ENCODE results near the gene TRPV2.
A peak's percentile ranks its signal among the peaks of the same experiment; 100 is the strongest.
"Not testable (repeated sequence)": the region's sequence is repeated elsewhere in the genome, so short reads cannot be mapped to it uniquely, and the experiment has no call there.

The TRPV2 gene

DNA sequence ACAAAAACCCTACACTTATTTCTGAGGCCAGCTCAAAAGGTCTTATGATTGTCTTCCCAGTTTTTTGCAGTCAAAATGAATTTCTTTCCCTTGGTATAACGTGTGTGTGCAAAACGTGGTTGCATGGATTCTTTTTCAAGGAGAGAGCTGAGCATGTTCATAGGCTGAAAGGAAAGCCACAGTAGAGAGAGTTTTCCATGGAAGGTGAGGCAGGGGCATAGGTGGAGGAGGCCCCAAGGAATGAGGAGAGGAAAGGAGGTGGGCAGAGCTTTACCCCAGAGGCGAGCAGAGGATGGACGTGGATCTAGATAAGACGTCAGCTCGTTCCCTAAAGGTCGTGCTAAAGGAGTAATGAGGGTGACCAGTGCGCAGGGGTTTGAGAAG, 22.8 kb downstream of the TRPV2 start:
- DNase-seq (ENCODE audit: low spot score) = no peak

GRCh38 chr17:16438557-16439302, 23.4 kb downstream of the TRPV2 start:
- DNase-seq (ENCODE audit: low spot score) = peak; percentile 99

GRCh38 chr17:16439303-16439791, 24.0 kb downstream of the TRPV2 start:
- no peak for DNase-seq (ENCODE audit: low spot score)

DNA sequence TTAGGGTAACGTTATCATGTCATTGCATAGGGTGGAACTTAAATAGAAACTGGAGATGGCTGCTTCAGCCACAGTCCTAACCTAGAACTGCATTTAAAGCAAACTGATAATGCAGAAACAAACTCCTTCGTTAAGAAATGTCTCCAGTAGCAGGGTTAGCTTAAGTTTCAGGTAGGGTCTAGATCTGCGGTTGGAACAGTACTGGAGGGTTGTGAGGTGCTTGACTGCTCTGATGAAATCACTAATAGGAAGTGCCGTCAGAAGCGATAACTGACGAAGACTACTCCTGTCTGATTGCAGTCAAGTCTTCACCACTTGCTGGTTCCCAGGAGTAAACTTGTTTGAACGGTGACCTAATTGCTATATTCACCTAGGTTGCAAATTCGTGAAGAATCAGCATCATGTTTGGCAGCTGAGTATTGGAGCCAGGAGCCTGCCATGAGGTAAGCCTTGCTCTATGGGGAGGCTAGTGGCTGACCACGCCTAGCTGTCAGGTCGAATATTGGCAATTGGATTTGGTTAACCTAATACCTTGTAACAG, 24.5 kb downstream of the TRPV2 start:
- no peak for DNase-seq (ENCODE audit: low spot score)

DNA sequence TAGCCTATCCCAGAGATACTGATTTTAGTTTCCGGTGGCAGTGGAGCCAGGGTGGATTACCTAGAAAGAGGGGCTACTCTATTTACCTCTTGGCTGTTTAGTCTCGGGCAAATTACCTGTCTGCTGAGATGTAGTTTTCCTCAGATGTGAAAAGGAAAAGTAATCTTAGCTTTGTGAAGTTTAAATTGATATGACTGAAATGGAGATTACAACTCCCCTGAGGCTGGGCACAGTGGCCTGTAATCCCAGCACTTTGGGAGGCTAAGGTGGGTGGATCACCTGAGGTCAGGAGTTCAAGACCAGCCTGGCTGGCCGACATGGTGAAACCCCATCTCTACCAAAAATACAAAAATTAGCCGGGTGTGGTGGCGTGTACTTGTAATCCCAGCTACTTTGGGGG, 25.0 kb downstream of the TRPV2 start:
- not testable (repeated sequence) for DNase-seq (ENCODE audit: low spot score)

DNA sequence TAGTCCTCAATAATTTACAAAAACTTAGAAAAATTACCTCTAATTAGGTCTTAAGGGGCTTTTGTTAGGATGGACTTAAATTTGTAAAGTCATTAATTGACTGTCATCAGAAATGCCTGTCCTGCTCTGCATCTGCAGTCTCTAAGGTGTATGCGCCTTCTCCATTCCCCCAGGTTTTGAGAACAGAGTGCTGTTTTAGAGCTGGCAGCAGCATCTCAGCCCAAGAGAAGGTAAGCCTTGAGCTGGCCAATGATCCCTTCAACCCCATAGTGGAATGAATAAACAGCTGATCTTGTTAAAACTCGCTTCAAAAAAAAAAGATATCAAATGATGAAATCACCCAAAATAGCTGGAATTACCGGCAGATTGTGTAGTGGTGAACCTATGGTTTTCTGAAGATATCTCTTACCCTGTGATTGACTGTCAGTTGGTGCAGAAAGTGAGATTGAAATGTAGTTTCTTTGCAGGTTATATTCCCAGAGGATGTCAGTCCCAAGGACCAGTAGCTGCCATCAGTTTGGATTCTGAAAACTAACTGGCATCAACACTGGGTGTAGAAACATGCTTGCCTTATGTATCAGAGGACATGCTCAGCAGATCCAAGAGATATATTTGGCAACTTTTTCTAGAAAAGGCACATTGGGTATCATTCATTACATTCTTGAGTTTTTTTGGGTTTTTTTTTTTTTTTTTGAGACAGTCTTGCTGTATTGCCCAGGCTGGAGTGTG, 25.7 kb downstream of the TRPV2 start:
- DNase-seq (ENCODE audit: low spot score) = no peak

- no peak for DNase-seq (ENCODE audit: low spot score)
These were observed 26.8 kb downstream of the TRPV2 start for GRCh38 chr17:16442141-16442540.

GRCh38 chr17:16442594-16443510, 27.5 kb downstream of the TRPV2 start:
- no peak for DNase-seq (ENCODE audit: low spot score)

DNA sequence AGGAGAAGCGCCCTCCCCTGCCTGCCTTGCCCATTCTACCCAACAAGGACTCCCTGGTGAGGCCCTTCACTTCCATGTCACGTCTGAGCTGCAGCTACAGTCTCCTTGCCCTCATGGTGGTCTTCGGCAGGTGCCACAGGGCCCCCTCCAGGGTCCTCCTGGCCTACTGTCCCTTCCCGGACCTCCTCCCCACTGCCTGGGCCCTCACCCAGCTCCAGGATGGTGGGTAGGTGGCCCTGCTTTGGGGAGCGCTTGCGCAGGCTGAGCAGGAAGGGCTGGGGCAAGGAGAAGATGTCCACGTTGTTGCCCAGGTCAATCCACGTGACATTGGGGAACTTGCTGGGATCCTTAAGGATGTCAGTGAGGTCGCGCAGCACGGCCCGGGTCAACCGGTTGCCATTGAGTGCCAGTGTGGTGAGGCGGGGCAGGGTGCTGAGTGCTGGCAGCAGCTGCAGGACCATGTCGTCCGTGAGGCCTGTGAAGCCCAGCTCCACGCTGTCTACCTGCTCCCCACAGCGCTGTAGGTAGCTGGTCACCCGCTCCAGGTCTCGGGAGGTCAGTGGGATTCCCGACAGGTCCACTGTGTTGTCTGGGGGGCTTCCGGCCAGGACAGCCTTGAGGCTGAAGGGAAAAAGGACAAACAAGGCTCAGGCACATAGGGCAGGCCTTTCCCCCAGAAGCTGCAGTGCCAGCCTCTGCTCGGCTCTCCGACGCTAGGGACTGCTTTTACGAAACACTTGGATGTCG, 28.3 kb downstream of the TRPV2 start:
- no peak for DNase-seq (ENCODE audit: low spot score)

DNA sequence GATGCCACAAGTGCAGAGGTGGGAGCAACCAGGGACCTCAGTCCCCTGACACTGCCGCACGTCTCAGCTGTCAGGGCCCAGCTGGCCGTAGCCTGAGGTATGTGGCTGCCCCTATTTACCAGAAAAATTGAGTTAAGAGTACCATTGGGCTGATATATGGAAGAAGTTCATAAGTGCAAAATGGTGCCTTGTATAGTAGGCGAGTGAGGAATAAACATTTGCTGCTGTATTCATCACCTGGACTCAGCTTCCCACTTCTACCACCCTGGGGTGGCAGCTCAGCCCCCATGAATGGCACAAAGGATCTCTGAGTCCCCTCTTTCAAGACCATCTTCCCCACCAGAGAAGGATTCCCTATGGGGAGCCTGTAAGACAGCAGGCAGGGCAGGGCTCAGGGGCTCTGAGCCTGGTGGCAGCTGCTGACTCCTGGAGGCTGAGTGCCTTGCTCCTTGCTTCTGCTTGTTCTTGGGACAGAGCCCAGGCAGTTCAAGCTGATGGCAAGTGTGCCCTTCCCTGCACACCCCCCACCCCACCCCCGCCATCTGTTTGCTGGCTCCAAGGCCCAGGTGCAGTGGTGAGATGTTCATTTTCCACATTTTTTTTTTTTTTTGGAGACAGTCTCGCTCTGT, 29.0 kb downstream of the TRPV2 start:
- no peak for DNase-seq (ENCODE audit: low spot score)

GRCh38 chr17:16446338-16446983, 31.1 kb downstream of the TRPV2 start:
- DNase-seq (ENCODE audit: low spot score) = no peak

DNA sequence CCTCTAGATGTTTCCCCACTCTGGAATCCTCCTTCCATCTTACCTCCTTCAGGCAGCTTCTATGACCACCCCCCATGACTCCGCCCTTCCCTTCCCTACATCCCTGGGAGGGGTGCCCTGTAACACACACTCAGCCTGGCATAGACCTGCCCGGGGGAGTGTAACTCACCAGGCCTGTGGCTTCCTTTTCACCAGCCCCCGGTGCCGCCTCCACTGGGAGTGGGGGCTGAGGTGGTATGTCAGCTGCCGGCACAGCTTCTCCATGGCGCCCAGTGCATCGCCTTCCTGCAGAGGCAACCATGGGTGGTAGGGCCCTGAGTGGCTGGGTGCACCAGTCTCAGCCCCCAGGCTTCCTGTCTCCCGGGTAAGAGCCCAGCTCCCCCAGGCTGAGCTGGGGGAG, 32.3 kb downstream of the TRPV2 start:
- DNase-seq (ENCODE audit: low spot score) = no peak

- DNase-seq (ENCODE audit: low spot score) = no peak
These were observed 33.1 kb downstream of the TRPV2 start for GRCh38 chr17:16448490-16448889.

GRCh38 chr17:16449121-16449570, 33.8 kb downstream of the TRPV2 start:
- DNase-seq (ENCODE audit: low spot score) = no peak

DNA sequence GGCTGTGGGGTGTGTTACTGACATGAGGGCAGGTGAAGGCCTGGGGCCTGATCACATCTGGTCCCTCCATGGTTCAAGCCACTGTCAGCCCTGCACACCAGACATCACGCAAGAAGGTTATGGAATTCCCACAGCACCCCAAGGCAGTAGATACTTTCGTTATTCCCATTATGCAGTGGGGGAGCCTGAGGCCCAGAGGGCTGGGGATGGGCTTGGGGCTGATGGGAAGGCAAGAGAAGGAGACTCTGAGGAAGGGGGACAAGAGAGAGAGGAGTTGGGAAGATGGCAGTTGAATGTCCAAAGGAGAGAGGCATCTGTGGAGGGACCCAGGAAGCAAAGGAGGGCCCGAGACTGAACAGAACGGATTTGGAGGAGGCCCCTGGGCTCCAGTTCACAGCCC, 34.7 kb downstream of the TRPV2 start:
- no peak for DNase-seq (ENCODE audit: low spot score)

GRCh38 chr17:16452268-16452667, 36.9 kb downstream of the TRPV2 start:
- not testable (repeated sequence) for DNase-seq (ENCODE audit: low spot score)

- DNase-seq (ENCODE audit: low spot score) = no peak
These were observed 38.1 kb downstream of the TRPV2 start for GRCh38 chr17:16453493-16453851.

DNA sequence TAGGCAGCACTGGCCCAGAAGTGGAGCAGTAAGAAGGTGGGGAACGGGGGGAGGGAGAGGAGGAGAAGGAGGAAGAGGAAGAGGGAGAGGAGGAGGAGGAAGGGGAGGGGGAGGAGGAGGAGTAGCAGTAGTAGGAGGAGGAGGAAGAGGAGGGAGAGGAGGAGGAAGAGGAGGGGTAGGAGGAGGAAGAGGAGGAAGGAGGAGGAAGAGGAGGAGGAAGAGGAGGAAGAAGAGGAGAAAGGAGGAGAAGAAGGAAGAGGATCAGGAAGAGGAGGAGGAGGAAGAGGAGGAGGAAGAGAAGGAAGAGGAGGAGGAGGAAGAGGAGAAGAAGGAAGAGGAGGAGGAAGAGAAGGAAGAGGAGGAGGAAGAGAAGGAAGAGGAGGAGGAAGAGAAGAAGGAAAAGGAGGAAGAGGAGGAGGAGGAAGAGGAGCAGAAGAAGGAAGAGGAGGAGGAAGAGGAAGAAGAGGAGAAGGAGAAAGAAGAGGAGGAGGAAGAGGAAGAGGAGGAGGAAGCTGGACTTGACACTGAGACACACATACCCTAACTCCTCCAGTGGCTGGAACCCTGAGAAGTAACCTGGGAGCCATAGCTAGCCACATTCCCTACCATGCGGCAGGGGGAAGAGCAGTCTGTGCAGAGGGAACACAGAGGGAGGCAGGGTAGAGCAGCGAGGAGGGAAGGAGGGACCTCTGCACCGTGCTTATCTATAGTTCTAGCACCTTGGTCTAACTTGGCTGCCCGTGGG, 40.8 kb downstream of the TRPV2 start:
- no peak for DNase-seq (ENCODE audit: low spot score)

DNA sequence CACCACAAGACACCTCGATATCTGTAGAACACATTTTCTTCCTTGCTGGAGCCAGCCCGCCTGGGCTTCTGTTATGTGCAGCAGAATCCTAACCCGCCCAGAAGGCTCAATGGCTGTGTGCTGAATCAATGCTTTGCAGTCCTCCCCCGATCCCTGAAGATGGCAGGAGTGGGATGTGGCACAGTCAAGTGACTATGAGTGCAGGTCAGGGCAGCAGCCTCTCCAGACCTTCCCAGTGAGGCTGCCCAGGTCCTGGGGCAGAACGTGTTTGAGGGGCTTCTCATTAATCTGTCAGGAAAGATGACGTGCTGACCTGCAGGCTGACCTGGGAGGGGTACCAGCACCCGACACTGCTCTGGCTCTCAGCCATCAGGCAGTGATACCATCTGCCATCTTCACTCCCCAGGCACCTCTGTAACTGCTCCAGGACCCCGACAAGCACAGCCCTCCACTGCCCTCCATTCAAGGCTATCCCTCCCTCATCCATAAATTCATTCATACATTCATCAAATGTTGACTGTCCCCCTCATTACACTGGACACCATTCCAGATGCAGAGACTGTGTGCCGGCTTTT, 41.5 kb downstream of the TRPV2 start:
- peak; percentile 54 for DNase-seq (ENCODE audit: low spot score)

Measured in Ammon's horn (tissue), 1 donor.